Ectodermal cell (in vitro differentiated cells): Measurements from ENCODE around the gene SGIP1.
"Not testable (repeated sequence)": the region's sequence is repeated elsewhere in the genome, so short reads cannot be mapped to it uniquely, and the experiment has no call there.

Experiments used
- H3K27ac ChIP-seq: 2 replicates; pipeline ENCODE4 v1.7.0; 2013; ENCODE audit warnings: mild to moderate bottlenecking, low read depth, low read length; ENCODE audit not compliant: insufficient read depth, poor library complexity, severe bottlenecking
- H3K27me3 ChIP-seq: 2 replicates; pipeline ENCODE4 v1.7.0; 2013; ENCODE audit warnings: mild to moderate bottlenecking, low read length; ENCODE audit not compliant: insufficient read depth, control insufficient read depth, poor library complexity, severe bottlenecking
- H3K36me3 ChIP-seq: one replicate; pipeline ENCODE4 v1.7.0; 2013; ENCODE audit warnings: low read length; ENCODE audit not compliant: control insufficient read depth, insufficient read depth
- H3K4me1 ChIP-seq: one replicate; pipeline ENCODE4 v1.7.0; 2013; ENCODE audit warnings: low read length; ENCODE audit not compliant: control insufficient read depth, insufficient read depth
- H3K4me3 ChIP-seq: 2 replicates; pipeline ENCODE4 v1.7.0; 2013; ENCODE audit warnings: low read depth, low read length, control low read depth; ENCODE audit not compliant: insufficient read depth
- H3K9me3 ChIP-seq: 2 replicates; pipeline ENCODE4 v1.7.0; 2013; ENCODE audit warnings: mild to moderate bottlenecking, low read length, moderate library complexity; ENCODE audit not compliant: control insufficient read depth
- WGBS, 2 experiments: methylation state at CpG; one replicate each; pipeline ENCODE4 v1.1.7; 2013; ENCODE audit warnings: missing lambda C conversion rate in 2 of 2; 5-methylcytosine and 5-hydroxymethylcytosine counted together

Gene SGIP1

GRCh38 chr1:66704177-66704875 is 170.4 kb downstream of the SGIP1 start:
- Histone ChIP-seq H3K27me3 (no peaks in the 10 kb centered on the region), H3K9me3 (no peaks in the 10 kb centered on the region), H3K4me3 (no peak overlapping the region), H3K27ac (no peak overlapping the region), H3K36me3 (no peaks in the 10 kb centered on the region), H3K4me1 (no peaks in the 10 kb centered on the region)
- WGBS, 2 experiments, result 87 to 97% methylated on average over 4 of the region's 4 CpGs

GRCh38 chr1:66705110-66705509 is 171.2 kb downstream of the SGIP1 start:
- Histone ChIP-seq H3K4me3 (no peak overlapping the region), H3K27ac (no peak overlapping the region), H3K4me1 (no peaks in the 10 kb centered on the region), H3K27me3 (no peaks in the 10 kb centered on the region), H3K36me3 (no peaks in the 10 kb centered on the region), H3K9me3 (no peaks in the 10 kb centered on the region)
- 86 to 95% methylated on average over 5 of the region's 5 CpGs for WGBS, 2 experiments

GRCh38 chr1:66711420-66711819 is 177.5 kb downstream of the SGIP1 start:
- H3K4me1 ChIP-seq, result no peaks in the 10 kb centered on the region
- no peak overlapping the region for H3K4me3 ChIP-seq
- no peaks in the 10 kb centered on the region for H3K27me3 ChIP-seq
- H3K27ac ChIP-seq, result no peak overlapping the region
- H3K36me3 ChIP-seq, result no peaks in the 10 kb centered on the region
- WGBS, 2 experiments, result 26 to 38% methylated on average over 2 of the region's 2 CpGs
- no peaks in the 10 kb centered on the region for H3K9me3 ChIP-seq

GRCh38 chr1:66712839-66713238 is 178.9 kb downstream of the SGIP1 start:
- H3K4me3 ChIP-seq, result no peak overlapping the region
- 57 to 73% methylated on average over 2 of the region's 2 CpGs for WGBS, 2 experiments
- H3K4me1 ChIP-seq, result no peaks in the 10 kb centered on the region
- H3K9me3 ChIP-seq, result no peaks in the 10 kb centered on the region
- H3K27ac ChIP-seq, result no peak overlapping the region
- no peaks in the 10 kb centered on the region for H3K27me3 ChIP-seq
- H3K36me3 ChIP-seq, result no peaks in the 10 kb centered on the region

- Histone ChIP-seq H3K27me3 (no peaks in the 10 kb centered on the region), H3K9me3 (no peaks in the 10 kb centered on the region), H3K27ac (no peak overlapping the region), H3K4me1 (no peaks in the 10 kb centered on the region), H3K4me3 (no peak overlapping the region), H3K36me3 (no peaks in the 10 kb centered on the region)
Measured at GRCh38 chr1:66723985-66724384, 190.0 kb downstream of the SGIP1 start.

- H3K36me3 ChIP-seq, result no peaks in the 10 kb centered on the region
- no peak overlapping the region for H3K27ac ChIP-seq
- no peaks in the 10 kb centered on the region for H3K9me3 ChIP-seq
- no peak overlapping the region for H3K4me3 ChIP-seq
- H3K4me1 ChIP-seq, result no peaks in the 10 kb centered on the region
- 31 to 35% methylated on average over 8 to 9 of the region's 9 CpGs for WGBS, 2 experiments
- H3K27me3 ChIP-seq, result no peaks in the 10 kb centered on the region
Measured at GRCh38 chr1:66725885-66726665, 192.1 kb downstream of the SGIP1 start.

- Histone ChIP-seq H3K36me3 (no peaks in the 10 kb centered on the region), H3K27ac (no peak overlapping the region), H3K9me3 (no peaks in the 10 kb centered on the region), H3K4me3 (no peak overlapping the region), H3K27me3 (no peaks in the 10 kb centered on the region), H3K4me1 (no peaks in the 10 kb centered on the region)
- 77% methylated on average over 2 of the region's 2 CpGs; no CpG with 5 or more reads in 1 of the 2 experiments for WGBS, 2 experiments
Measured at GRCh38 chr1:66728021-66728420, 194.1 kb downstream of the SGIP1 start.

- H3K9me3 ChIP-seq, H3K4me1 ChIP-seq, H3K27me3 ChIP-seq, H3K4me3 ChIP-seq, H3K36me3 ChIP-seq, H3K27ac ChIP-seq: not testable (repeated sequence)
Measured at GRCh38 chr1:66728716-66729115, 194.8 kb downstream of the SGIP1 start.

- H3K9me3 ChIP-seq, result no peaks in the 10 kb centered on the region
- H3K27ac ChIP-seq, result no peak overlapping the region
- H3K36me3 ChIP-seq, result no peaks in the 10 kb centered on the region
- 90 to 97% methylated on average over 5 of the region's 6 CpGs for WGBS, 2 experiments
- no peak overlapping the region for H3K4me3 ChIP-seq
- no peaks in the 10 kb centered on the region for H3K4me1 ChIP-seq
- no peaks in the 10 kb centered on the region for H3K27me3 ChIP-seq
Measured at GRCh38 chr1:66729119-66729518, 195.2 kb downstream of the SGIP1 start.

- Histone ChIP-seq H3K9me3 (no peaks in the 10 kb centered on the region), H3K4me3 (no peak overlapping the region), H3K4me1 (no peaks in the 10 kb centered on the region), H3K27me3 (no peaks in the 10 kb centered on the region), H3K27ac (no peak overlapping the region), H3K36me3 (no peaks in the 10 kb centered on the region)
- WGBS, 2 experiments, result 90 to 100% methylated on average over 3 of the region's 3 CpGs
Measured at GRCh38 chr1:66729523-66729922, 195.6 kb downstream of the SGIP1 start.
